ENCODE results near the gene VRK1.

VRK1 gene

DNA sequence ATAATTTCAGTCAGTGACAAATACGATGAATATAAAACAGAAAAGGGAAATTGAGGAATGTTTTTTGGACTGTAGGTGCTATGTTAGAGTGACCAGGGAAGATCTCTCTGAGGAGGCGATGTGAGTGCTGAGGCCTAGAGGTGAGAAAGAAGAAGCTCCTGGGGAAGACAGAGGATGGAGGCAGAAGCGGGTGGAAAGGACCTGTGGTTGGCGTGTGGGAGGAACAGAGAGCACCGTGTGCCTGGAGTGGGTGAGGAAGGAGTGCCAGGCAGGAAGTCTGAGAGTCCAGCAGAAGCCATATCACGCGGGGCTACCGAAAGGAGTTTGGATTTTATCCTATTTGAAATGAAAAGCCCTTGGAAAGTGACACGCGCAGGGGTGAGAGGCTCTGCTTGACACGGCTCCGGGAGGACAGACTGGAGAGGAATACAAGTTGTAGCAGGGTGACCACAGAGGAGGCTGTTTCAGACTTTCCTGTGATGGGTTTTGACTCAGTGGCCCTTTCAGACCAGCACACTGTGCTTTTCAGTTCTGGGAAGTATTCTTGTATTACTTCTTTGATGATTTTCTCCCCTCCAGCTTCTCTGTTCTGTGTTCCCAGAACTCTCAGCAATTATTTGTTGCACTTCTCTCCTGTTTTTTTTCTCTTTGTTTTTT, 96.9 kb downstream of the VRK1 start:
- DNase-seq = no peak
- no peak for TF ChIP-seq POLR2A (IDR thresholded peaks at IDR 0.05; ENCODE audit: low read length)

DNA sequence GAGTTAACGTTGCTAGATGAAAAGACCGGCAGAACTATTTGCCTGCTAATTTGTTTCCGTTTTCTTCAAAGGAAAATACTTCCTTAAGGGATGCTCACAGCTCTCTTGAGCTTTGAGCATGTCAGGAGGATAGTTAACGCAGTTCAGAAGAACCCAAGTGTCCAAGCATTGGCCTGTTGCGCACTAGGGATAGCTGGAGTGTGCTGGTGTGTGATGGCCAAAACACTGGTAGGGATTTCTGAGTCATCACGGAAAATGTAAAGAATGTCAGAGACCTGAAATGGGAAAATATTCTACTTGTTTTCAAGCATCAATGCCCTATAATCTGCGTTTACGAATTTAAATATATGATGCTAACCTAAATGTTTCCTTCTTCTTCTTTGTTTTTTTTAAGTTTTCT, 97.8 kb downstream of the VRK1 start:
- DNase-seq = no peak
- TF ChIP-seq GATA1 (IDR thresholded peaks at IDR 0.05; ENCODE audit: low read depth, low read length) = no peak

- TF ChIP-seq POLR2A (IDR thresholded peaks at IDR 0.05; ENCODE audit: low read length) = no peak
- TF ChIP-seq GATA1 (IDR thresholded peaks at IDR 0.05; ENCODE audit: low read depth, low read length) = no peak
These were observed 98.6 kb downstream of the VRK1 start for GRCh38 chr14:96895658-96896271.

DNA sequence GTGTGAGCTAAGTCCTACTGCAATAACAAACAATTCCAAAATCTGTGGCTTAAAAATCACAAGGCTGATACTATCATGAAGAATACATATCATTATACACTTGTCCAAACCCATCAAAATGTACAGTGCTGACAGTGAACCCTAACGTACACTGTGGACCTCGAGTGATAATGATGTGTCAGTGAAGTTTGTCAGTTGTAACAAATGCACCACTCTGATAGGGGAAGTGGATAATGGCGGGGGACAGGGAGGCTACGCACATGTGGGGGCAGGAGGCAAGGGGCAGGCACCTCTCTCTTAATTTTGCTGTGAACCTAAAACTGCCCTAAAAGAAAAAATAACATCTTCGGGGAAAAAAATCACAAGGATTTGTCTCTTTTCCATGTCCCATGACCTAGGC, 100.0 kb downstream of the VRK1 start:
- no peak for TF ChIP-seq GATA1 (IDR thresholded peaks at IDR 0.05; ENCODE audit: low read depth, low read length)
- no peak for TF ChIP-seq POLR2A (IDR thresholded peaks at IDR 0.05; ENCODE audit: low read length)
- no peak for DNase-seq

More at GRCh38 chr14:96895658-96896271, 98.6 kb downstream of the VRK1 start:
- no peak for DNase-seq

GRCh38 chr14:96901227-96901626, 104.0 kb downstream of the VRK1 start:
- TF ChIP-seq GATA1 (IDR thresholded peaks at IDR 0.05; ENCODE audit: low read depth, low read length) (no peak), POLR2A (IDR thresholded peaks at IDR 0.05; ENCODE audit: low read length) (no peak)
- no peak for DNase-seq

- TF ChIP-seq POLR2A (IDR thresholded peaks at IDR 0.05; ENCODE audit: low read length) (no peak), GATA1 (IDR thresholded peaks at IDR 0.05; ENCODE audit: low read depth, low read length) (no peak)
- no peak for DNase-seq
These were observed 104.8 kb downstream of the VRK1 start for GRCh38 chr14:96902004-96902403.

DNA sequence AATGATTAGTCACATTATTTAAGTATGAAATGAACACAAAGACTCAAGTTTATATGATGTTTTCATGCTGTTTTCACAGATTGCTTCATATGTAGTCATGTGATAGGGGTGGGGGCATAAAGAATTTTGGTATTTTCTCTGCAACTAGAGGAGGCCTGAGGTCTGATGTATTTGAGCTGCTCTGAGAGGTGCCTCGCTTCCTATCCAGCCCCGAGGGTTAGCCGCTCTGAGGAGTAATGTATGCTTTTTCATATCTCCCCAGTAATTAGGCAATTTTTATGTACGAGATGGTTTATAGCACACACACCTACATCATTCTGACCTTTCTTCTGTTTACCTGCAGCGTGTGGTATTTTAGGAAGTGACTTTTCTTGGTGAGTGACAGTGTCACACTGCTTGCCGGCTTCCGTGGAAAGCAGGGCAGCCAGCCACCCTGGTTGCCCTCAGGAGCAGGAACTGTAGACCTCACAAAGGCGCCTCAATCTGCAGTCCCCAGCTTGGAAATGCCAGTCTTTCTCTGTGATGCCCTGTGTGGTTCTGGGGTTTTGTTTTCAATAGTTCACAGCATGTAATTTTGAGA, 106.4 kb downstream of the VRK1 start:
- TF ChIP-seq POLR2A (IDR thresholded peaks at IDR 0.05; ENCODE audit: low read length) = no peak
- TF ChIP-seq GATA1 (IDR thresholded peaks at IDR 0.05; ENCODE audit: low read depth, low read length) = no peak
- no peak for DNase-seq

- DNase-seq = no peak
- TF ChIP-seq GATA1 (IDR thresholded peaks at IDR 0.05; ENCODE audit: low read depth, low read length) (no peak), POLR2A (IDR thresholded peaks at IDR 0.05; ENCODE audit: low read length) (no peak)
These were observed 107.0 kb downstream of the VRK1 start for GRCh38 chr14:96904201-96904600.

- DNase-seq = no peak
- TF ChIP-seq POLR2A (IDR thresholded peaks at IDR 0.05; ENCODE audit: low read length) (no peak), GATA1 (IDR thresholded peaks at IDR 0.05; ENCODE audit: low read depth, low read length) (no peak)
These were observed 107.9 kb downstream of the VRK1 start for GRCh38 chr14:96905065-96905464.

DNA sequence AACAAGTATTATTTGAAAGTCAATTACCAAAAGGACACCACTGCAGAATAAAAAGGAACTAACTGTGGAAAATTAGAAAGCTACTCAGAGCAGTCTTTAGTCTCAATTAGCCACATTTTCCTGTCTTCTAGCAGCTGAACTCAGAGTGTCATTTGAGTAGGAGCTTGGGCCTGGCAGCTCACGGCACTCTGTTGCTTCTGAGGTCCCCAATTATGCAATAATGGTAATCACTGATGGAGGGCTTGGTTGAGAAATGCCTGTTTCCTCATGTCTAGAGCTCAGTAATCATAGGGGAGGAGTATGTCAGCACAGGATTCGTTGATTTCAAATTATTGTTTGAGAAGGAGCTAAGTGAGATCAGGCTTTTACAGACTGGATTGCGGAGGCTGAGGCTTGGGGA, 108.6 kb downstream of the VRK1 start:
- no peak for TF ChIP-seq GATA1 (IDR thresholded peaks at IDR 0.05; ENCODE audit: low read depth, low read length)
- TF ChIP-seq POLR2A (IDR thresholded peaks at IDR 0.05; ENCODE audit: low read length) = no peak
- DNase-seq = no peak

DNA sequence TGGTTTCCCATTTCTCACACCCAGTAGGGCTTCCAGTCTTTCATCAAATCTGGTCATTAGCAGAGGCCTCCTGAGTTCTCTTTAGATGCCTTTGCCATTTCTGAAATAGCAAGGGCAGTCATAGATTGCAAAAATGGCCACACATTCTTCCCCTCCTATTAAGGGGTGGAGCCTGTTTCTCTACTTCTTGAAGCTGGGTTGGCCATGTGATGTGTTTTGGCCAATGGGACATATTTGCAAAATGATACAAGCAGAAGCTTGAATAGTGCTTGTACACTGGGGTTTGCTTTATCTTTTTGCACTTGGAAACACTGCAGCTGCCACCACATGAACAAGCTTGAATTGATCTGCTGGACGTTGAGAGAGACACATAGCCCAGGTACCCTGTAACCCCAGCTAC, 109.3 kb downstream of the VRK1 start:
- no peak for DNase-seq
- TF ChIP-seq GATA1 (IDR thresholded peaks at IDR 0.05; ENCODE audit: low read depth, low read length) (no peak), POLR2A (IDR thresholded peaks at IDR 0.05; ENCODE audit: low read length) (no peak)

GRCh38 chr14:96909841-96910364, 112.7 kb downstream of the VRK1 start:
- TF ChIP-seq GATA1 (IDR thresholded peaks at IDR 0.05; ENCODE audit: low read depth, low read length) (no peak), POLR2A (IDR thresholded peaks at IDR 0.05; ENCODE audit: low read length) (no peak)
- no peak for DNase-seq

DNA sequence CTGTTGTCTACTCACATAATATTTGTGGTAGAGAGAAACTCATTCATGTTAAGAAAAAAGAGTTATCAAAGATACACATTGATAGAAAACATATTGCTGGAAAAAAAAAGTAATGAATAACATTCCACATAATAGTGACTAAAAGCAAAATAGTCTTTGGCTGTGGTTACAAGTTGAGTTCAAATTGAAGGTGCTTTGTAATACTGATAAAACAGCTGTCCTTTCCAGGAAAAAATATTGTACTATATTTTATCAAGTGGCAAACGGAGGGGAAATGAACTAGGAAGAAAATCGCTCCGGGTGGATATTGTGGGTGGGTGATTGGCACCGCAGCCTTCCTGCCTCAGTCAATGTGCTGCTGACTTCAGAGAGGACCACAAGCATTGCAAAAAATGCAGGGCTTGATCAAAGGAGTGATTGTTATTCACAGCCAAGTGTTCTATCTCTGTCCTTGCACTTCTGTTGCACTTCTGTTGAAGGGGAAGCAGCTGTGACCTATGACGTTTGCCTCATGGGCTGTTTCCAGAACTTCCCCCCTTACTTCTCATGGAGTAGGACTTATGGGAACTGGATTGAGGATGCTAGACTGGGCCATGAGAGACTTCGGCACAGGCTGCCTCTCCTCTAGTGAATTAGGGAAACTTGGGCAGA, 114.4 kb downstream of the VRK1 start:
- DNase-seq = no peak
- TF ChIP-seq GATA1 (IDR thresholded peaks at IDR 0.05; ENCODE audit: low read depth, low read length) = no peak
- TF ChIP-seq POLR2A (IDR thresholded peaks at IDR 0.05; ENCODE audit: low read length) = no peak

GRCh38 chr14:96914571-96915128, 117.5 kb downstream of the VRK1 start:
- TF ChIP-seq GATA1 (IDR thresholded peaks at IDR 0.05; ENCODE audit: low read depth, low read length) (no peak), POLR2A (IDR thresholded peaks at IDR 0.05; ENCODE audit: low read length) (no peak)
- no peak for DNase-seq

All from erythroblast (primary cell).